Astrocyte (in vitro differentiated cells and primary cell): ENCODE measurements around the gene SMOC2. TPM values are rescaled to one million over a fixed set of nuclear protein-coding genes. Genes with fewer than 3 reads are reported as not detected.

ENCODE experiments used
- DNase-seq: peaks from one replicate; pipeline ENCODE4 v3.0.0-alpha.2; 2010; ENCODE audit warnings: low read depth
- FAIRE-seq: peaks from 2 replicates; lab custom pipeline; 2011; peaks lifted over from hg19 to GRCh38; lab: Jason Lieb, UNC
- H2AFZ ChIP-seq: 2 replicates; pipeline ENCODE4 v1.6.0; 2012; ENCODE audit warnings: low read depth, low read length, inconsistent platforms
- H3K27ac ChIP-seq: 2 replicates; pipeline ENCODE4 v1.5.1; 2011; ENCODE audit warnings: low read depth, low read length, inconsistent platforms
- H3K27me3 ChIP-seq: 2 replicates; pipeline ENCODE4 v1.6.0; 2011; ENCODE audit warnings: low read length, inconsistent platforms; ENCODE audit not compliant: insufficient read depth
- H3K36me3 ChIP-seq: 2 replicates; pipeline ENCODE4 v1.5.1; 2011; ENCODE audit warnings: low read length, inconsistent platforms; ENCODE audit not compliant: insufficient read depth
- H3K4me1 ChIP-seq: 2 replicates; pipeline ENCODE4 v1.5.1; 2011; ENCODE audit warnings: low read length, inconsistent platforms; ENCODE audit not compliant: insufficient read depth
- H3K4me2 ChIP-seq: 2 replicates; pipeline ENCODE4 v1.6.0; 2012; ENCODE audit warnings: low read length, inconsistent platforms
- H3K4me3 ChIP-seq: 2 replicates; pipeline ENCODE4 v1.5.1; 2011; ENCODE audit warnings: low read depth, mild to moderate bottlenecking, low read length, inconsistent platforms; ENCODE audit not compliant: insufficient read depth
- H3K79me2 ChIP-seq: 2 replicates; pipeline ENCODE4 v1.6.0; 2012; ENCODE audit warnings: mild to moderate bottlenecking, low read length, inconsistent platforms; ENCODE audit not compliant: insufficient read depth
- H3K9ac ChIP-seq: 2 replicates; pipeline ENCODE4 v1.6.0; 2012; ENCODE audit warnings: mild to moderate bottlenecking, low read length, inconsistent platforms
- H3K9me3 ChIP-seq: 2 replicates; pipeline ENCODE4 v1.5.1; 2012; ENCODE audit warnings: low read depth, mild to moderate bottlenecking, low read length, inconsistent platforms; ENCODE audit not compliant: insufficient read depth
- H4K20me1 ChIP-seq: 2 replicates; pipeline ENCODE4 v1.6.0; 2012; ENCODE audit warnings: low read length, inconsistent platforms; ENCODE audit not compliant: insufficient read depth
- H3K27ac Mint-ChIP-seq: one replicate; pipeline ENCODE4 v1.8.0; 2021; ENCODE audit warnings: mild to moderate bottlenecking, mixed read lengths; ENCODE audit not compliant: unreplicated experiment
- H3K27me3 Mint-ChIP-seq: one replicate; pipeline ENCODE4 v1.8.0; 2021; ENCODE audit warnings: low read depth, mixed read lengths; ENCODE audit not compliant: unreplicated experiment
- H3K36me3 Mint-ChIP-seq: one replicate; pipeline ENCODE4 v1.8.0; 2021; ENCODE audit warnings: low read depth, mixed read lengths; ENCODE audit not compliant: unreplicated experiment
- H3K4me1 Mint-ChIP-seq: one replicate; pipeline ENCODE4 v1.8.0; 2021; ENCODE audit warnings: low read depth, mixed read lengths; ENCODE audit not compliant: unreplicated experiment
- H3K4me3 Mint-ChIP-seq: one replicate; pipeline ENCODE4 v1.8.0; 2021; ENCODE audit warnings: mild to moderate bottlenecking, moderate library complexity, mixed read lengths; ENCODE audit not compliant: unreplicated experiment
- H3K9me3 Mint-ChIP-seq: one replicate; pipeline ENCODE4 v1.8.0; 2021; ENCODE audit warnings: mild to moderate bottlenecking, mixed read lengths; ENCODE audit not compliant: unreplicated experiment
- EZH2 ChIP-seq: IDR thresholded peaks from 2 replicates; pipeline ENCODE4 v1.6.1; 2012; ENCODE audit warnings: mild to moderate bottlenecking, low read length, inconsistent platforms; ENCODE audit not compliant: insufficient read depth
- total RNA-seq: library from RNA; stranded (reverse); gene quantifications from 2 replicates; pipeline ENCODE4 v1.2.1, GENCODE V29; 2021
- TF ChIP-seq, protein P1 (sequence below): IDR thresholded peaks from 2 replicates; pipeline ENCODE4 v1.5.1; 2011; ENCODE audit warnings: low read depth, mild to moderate bottlenecking, inconsistent platforms, low read length, moderate library complexity; ENCODE audit not compliant: insufficient read depth

SMOC2 gene
- total RNA-seq, 1 donor from 2014 or later, result 0.93 TPM

DNA sequence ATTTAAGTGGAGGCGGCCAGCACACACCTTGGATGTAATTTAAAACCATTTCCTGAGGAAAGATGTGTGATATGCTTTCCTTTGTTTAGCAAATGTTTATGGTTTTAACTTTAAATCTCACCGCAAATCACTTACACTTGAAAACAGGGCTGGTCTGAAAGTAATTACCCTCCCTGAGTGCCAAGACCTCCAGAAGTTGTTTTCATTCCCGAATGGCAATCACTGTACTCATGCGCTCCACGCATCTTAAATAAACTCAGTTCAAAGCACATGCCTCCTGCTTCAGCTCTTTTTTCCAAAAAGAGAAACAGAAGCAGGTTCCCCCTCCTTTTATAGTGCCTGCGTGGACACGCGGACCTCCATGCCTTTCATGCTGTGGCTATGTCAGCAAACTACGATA is 224.0 kb downstream of the SMOC2 start:
- Mint-ChIP-seq H3K27ac (no peak overlapping the region), H3K36me3 (no peaks in the 10 kb centered on the region), H3K4me3 (no peak overlapping the region), H3K4me1 (peaks cover 5% of the 10 kb centered on the region), H3K9me3 (no peaks in the 10 kb centered on the region), H3K27me3 (peaks cover 6% of the 10 kb centered on the region)
- TF ChIP-seq EZH2, result no peak
- TF ChIP-seq, protein P1, sequence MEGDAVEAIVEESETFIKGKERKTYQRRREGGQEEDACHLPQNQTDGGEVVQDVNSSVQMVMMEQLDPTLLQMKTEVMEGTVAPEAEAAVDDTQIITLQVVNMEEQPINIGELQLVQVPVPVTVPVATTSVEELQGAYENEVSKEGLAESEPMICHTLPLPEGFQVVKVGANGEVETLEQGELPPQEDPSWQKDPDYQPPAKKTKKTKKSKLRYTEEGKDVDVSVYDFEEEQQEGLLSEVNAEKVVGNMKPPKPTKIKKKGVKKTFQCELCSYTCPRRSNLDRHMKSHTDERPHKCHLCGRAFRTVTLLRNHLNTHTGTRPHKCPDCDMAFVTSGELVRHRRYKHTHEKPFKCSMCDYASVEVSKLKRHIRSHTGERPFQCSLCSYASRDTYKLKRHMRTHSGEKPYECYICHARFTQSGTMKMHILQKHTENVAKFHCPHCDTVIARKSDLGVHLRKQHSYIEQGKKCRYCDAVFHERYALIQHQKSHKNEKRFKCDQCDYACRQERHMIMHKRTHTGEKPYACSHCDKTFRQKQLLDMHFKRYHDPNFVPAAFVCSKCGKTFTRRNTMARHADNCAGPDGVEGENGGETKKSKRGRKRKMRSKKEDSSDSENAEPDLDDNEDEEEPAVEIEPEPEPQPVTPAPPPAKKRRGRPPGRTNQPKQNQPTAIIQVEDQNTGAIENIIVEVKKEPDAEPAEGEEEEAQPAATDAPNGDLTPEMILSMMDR, result no peak
- Histone ChIP-seq H3K79me2 (no peaks in the 10 kb centered on the region), H3K4me2 (no peak overlapping the region), H3K4me1 (no peaks in the 10 kb centered on the region), H3K9me3 (peaks cover 5% of the 10 kb centered on the region), H3K9ac (no peak overlapping the region), H3K4me3 (no peak overlapping the region), H4K20me1 (no peaks in the 10 kb centered on the region), H3K27me3 (no peaks in the 10 kb centered on the region), H3K27ac (no peak overlapping the region), H2AFZ (no peak overlapping the region), H3K36me3 (no peaks in the 10 kb centered on the region)
- DNase-seq (no peak), FAIRE-seq (no peak)

DNA sequence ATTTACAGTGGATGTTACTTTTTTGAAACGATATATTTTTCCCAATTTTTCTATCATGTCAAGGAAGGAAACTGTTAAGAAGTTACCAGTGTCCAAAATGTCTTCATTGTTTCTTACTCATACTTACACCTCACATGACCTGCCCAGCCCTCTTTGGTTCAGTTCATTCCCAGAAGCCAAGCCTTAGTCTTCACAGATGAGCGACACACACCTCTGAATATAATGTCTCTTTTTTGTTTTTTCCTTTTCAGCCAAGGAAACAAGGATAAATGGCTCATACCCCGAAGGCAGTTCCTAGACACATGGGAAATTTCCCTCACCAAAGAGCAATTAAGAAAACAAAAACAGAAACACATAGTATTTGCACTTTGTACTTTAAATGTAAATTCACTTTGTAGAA is 225.2 kb downstream of the SMOC2 start:
- no peak for DNase-seq
- no peak overlapping the region for H3K4me3 Mint-ChIP-seq
- TF ChIP-seq EZH2, result no peak
- TF ChIP-seq, protein P1, result no peak
- H3K9me3 Mint-ChIP-seq, result no peaks in the 10 kb centered on the region
- no peaks in the 10 kb centered on the region for H3K4me1 ChIP-seq
- H3K79me2 ChIP-seq, result no peaks in the 10 kb centered on the region
- H3K4me1 Mint-ChIP-seq, result peaks cover 5% of the 10 kb centered on the region
- H3K27me3 ChIP-seq, result no peaks in the 10 kb centered on the region
- no peak overlapping the region for H3K4me3 ChIP-seq
- H3K27me3 Mint-ChIP-seq, result peaks cover 11% of the 10 kb centered on the region
- FAIRE-seq, result no peak
- no peaks in the 10 kb centered on the region for H3K36me3 Mint-ChIP-seq
- H3K27ac Mint-ChIP-seq, result no peak overlapping the region
- H3K27ac ChIP-seq, result no peak overlapping the region
- H3K36me3 ChIP-seq, result no peaks in the 10 kb centered on the region
- no peak overlapping the region for H3K4me2 ChIP-seq
- H3K9me3 ChIP-seq, result peaks cover 4% of the 10 kb centered on the region
- no peak overlapping the region for H3K9ac ChIP-seq
- H4K20me1 ChIP-seq, result no peaks in the 10 kb centered on the region
- H2AFZ ChIP-seq, result no peak overlapping the region

DNA sequence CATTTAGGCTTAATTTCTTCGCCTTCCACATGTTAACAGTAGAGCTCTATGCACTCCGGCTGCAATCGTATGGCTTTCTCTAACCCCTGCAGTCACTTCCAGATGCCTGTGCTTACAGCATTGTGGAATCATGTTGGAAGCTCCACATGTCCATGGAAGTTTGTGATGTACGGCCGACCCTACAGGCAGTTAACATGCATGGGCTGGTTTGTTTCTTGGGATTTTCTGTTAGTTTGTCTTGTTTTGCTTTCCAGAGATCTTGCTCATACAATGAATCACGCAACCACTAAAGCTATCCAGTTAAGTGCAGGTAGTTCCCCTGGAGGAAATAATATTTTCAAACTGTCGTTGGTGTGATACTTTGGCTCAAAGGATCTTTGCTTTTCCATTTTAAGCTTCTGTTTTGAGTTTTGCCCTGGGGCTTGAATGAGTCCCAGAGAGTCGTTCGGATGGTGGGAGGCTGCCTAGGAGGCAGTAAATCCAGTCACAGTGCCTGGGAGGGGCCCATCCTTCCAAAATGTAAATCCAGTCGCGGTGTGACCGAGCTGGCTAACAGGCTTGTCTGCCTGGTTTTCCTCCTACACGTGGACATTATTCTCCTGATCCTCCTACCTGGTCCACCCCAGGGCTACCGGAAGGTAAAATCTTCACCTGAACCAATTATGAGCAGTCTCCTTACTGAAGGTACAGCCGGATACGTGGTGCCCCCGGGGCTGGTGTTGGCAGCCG is 225.9 kb downstream of the SMOC2 start:
- peaks cover 11% of the 10 kb centered on the region for H3K27me3 Mint-ChIP-seq
- H3K9me3 Mint-ChIP-seq, result no peaks in the 10 kb centered on the region
- no peak overlapping the region for H2AFZ ChIP-seq
- no peaks in the 10 kb centered on the region for H3K79me2 ChIP-seq
- H3K4me3 ChIP-seq, result no peak overlapping the region
- H3K4me2 ChIP-seq, result no peak overlapping the region
- no peaks in the 10 kb centered on the region for H3K27me3 ChIP-seq
- H3K36me3 ChIP-seq, result no peaks in the 10 kb centered on the region
- H3K36me3 Mint-ChIP-seq, result no peaks in the 10 kb centered on the region
- H3K27ac ChIP-seq, result no peak overlapping the region
- FAIRE-seq (no peak), DNase-seq (no peak)
- H3K9me3 ChIP-seq, result peaks cover 4% of the 10 kb centered on the region
- no peak overlapping the region for H3K4me3 Mint-ChIP-seq
- no peak overlapping the region for H3K9ac ChIP-seq
- no peak overlapping the region for H3K27ac Mint-ChIP-seq
- H4K20me1 ChIP-seq, result no peaks in the 10 kb centered on the region
- peaks cover 5% of the 10 kb centered on the region for H3K4me1 Mint-ChIP-seq
- TF ChIP-seq EZH2, result no peak
- TF ChIP-seq, protein P1, result no peak
- H3K4me1 ChIP-seq, result no peaks in the 10 kb centered on the region
